ENCODE results near the gene ANKIB1. TPM values are rescaled to one million over a fixed set of nuclear protein-coding genes. Genes with fewer than 3 reads are reported as not detected.

Gene ANKIB1
- total RNA-seq, 2 experiments from 2014 or later, result 39.9 to 43.4 TPM

DNA sequence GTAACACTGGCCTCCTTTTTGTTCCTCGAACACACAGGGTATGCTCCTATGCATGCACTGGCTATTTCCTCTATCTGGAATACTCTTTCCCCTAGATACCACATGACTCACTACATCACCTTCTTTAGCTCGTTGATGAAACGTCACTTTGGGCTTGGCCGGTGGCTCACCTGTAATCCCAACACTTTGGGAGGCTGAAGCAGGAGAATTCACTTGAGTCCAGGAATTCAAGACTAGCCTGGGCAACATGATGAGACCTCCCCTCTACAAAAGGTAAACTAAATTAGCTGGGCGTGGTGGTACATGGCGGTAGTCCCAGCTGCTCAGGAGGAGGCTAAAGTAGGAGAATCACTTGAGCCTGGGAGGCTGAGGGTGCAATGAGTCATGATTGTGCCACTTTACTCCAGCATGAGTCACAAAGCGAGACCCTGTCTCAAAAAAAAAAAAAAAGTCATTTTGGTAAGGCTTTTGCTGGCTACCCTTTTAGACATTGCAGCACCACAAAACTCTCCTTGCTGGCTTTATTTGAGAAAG lies 14.5 kb downstream of the ANKIB1 start:
- POLR2A ChIA-PET, result no interaction called here
- CTCF ChIA-PET, result no interaction called here

- POLR2A ChIA-PET, result no interaction called here
- CTCF ChIA-PET, result no interaction called here
Measured at GRCh38 chr7:92266415-92267241, 20.9 kb downstream of the ANKIB1 start.

DNA sequence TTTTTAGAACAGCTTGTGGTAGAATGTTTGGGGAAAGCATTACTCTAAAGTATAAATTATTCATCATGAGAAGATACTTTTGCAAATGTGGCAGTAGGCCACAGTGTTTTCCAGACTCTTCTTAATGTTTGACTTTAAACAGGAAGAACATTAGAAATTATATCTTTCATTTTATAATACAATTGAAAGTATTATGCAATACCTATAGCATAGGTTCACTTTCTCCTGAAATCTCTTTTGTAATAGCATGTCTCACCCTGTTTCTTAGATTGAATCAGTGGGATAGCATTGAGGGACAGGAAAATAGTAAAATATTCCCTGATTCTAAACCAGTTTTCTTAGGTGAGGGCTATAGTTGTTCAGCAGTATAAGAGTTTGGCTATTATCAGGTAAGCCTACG lies 23.1 kb downstream of the ANKIB1 start:
- ChIA-PET CTCF (no interaction called here), POLR2A (no interaction called here)

GRCh38 chr7:92275327-92275726 lies 29.6 kb downstream of the ANKIB1 start:
- CTCF ChIA-PET, result no interaction called here
- POLR2A ChIA-PET, result no interaction called here

- ChIA-PET CTCF (no interaction called here), POLR2A (no interaction called here)
Measured at GRCh38 chr7:92276460-92276864, 30.7 kb downstream of the ANKIB1 start.

DNA sequence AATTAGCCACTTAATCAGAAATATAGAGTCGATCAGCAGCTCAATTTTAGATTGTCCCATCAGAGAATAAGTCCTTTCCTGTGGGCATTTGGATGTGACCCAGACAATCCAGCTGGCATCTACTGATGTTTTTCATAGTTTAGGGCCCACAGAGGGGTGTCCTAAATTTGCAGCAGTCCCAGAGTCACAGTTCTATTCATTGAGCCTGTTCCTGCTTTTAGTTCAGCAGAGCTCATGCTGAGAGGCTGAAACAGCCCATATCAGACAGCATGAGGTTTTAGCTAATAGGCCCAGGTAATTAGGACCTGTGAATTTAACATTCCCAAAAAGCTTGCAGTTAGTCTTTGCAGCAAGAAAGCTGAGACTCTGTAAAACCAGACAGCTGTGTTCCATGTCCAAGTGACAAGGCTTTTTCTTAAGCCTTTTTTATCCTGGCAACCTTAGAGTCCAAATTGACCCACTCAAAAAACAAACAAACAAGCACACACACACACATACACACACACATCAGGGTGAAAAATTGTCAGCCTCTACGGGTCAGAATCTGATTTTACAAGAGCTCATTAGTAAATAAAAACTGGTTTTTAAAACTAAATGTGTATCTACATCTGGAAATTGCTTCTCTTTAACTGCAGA lies 33.7 kb downstream of the ANKIB1 start:
- POLR2A ChIA-PET, result interaction anchor here (0.7 kb wide), 1 partner anchor 17 kb away, joined by 3 read pairs; no protein-coding TSS in a partner anchor
- CTCF ChIA-PET, result no interaction called here

DNA sequence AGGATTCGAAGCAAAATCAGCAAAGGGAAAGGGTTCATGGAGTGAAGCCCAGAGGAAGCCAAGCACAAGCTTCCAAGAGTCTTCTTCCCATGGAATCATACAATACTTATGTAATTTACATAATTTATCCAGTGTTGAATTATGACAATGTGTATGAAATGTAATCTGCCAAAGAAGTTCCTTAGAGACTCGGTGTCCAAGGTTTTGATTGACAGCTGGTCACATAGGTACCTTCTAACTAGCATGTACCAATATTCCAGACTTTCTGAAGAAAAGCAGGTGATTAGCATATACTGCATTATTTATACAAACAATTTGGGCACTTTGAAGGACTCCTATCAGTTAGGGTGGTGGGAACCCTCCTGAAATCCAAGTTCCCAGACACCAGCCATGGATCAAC lies 35.3 kb downstream of the ANKIB1 start:
- CTCF ChIA-PET, result interaction anchor here (0.7 kb wide), 1 partner anchor 180 kb away, joined by 3 read pairs; no protein-coding TSS in a partner anchor
- POLR2A ChIA-PET, result interaction anchor here (0.9 kb wide), 1 partner anchor 42 kb away, joined by 5 read pairs; no protein-coding TSS in a partner anchor

- ChIA-PET CTCF (no interaction called here), POLR2A (no interaction called here)
Measured at GRCh38 chr7:92282221-92282814, 36.5 kb downstream of the ANKIB1 start.

DNA sequence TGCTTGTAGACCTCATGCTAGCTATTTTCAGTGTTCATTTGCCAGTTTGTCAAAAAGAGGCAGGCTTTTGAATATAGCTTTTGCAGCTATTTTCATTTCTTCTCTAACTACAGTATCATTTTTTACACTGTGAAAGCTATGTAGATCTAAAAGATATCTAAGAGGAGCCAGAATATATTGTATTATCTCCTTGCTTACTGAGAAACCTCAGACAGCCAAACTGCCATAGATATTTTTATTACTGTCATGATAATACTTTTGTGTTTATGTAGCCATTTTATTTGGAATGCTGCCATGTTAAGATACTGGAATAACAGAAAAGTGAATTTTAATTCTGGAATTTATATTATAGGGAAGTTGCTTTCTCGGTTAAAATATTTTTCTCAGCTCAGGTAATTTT lies 37.2 kb downstream of the ANKIB1 start:
- CTCF ChIA-PET, result no interaction called here

DNA sequence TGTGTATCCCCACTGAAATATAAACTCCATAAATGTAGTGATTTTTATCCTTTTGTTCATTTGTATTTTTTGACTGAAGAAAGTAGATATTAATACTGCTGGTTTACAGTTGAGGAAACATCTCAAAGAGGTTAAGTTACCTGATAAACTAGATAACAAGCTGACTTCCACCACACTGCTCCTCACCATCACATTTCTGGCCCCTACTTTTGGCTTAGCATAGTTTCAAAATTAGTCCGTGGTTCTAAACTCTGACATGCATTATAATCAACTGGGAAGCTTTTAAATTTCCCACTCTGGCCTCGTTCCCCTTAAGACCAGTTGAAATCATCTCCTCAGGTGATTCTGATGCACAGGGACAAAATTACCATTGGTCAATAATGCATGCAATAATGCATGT lies 43.5 kb downstream of the ANKIB1 start:
- ChIA-PET CTCF (interaction anchor here (0.9 kb wide), 1 partner anchor 158 kb away, joined by 3 read pairs; no protein-coding TSS in a partner anchor), POLR2A (no interaction called here)

More for the DNA sequence above, 37.2 kb downstream of the ANKIB1 start:
- POLR2A ChIA-PET, result no interaction called here

DNA sequence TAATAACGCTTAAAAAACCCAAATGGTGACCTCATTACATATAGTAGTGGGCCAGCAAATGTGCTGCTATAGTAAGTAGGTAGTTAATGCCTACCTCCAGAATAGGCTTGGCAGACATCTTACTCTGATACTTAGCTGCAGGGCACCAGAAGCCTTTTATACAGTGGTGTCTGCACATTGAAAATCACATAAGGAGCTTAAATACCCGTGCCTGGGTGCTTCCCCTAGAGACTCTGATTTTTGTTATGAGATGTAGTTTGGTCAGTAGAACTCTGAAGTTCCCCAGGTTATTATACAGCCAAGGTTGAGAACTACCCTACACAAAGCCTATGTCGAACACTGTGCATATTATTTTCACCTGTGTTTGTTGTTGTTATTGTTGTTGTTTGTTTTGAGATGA lies 47.2 kb downstream of the ANKIB1 start:
- ChIA-PET CTCF (no interaction called here), POLR2A (no interaction called here)

DNA sequence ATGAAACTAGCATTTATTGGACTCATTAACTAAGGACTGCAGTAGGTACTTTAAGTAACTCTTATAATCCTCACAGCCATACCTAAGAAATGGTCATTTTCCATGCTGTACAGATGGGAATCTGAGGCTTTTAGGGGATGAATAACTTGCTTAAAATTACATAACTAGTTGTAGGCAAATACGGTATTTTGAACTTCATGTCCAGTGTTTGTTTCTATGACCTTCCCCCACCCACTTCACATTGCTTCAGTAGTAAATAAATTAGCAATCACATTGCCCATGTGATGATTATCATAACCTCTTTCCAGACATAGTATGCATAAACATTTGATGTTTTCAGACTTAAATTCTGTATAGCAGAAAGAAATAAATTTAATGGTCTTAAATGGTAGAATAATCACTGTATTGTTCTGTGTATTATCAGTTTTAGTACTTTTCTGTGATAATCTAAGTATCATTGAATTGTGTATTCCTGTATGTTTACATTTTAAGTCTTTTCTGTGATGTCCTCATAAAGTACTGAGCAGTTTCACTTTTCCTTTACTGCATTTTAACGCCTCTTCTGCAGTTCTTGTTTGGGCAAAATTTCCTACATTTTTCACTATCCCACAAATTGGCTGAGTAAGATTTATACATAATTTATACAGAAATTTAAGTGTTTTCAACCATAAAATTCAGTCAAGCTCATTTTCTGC lies 48.3 kb downstream of the ANKIB1 start:
- CTCF ChIA-PET, result no interaction called here
- POLR2A ChIA-PET, result no interaction called here

GRCh38 chr7:92295391-92295790 lies 49.6 kb downstream of the ANKIB1 start:
- POLR2A ChIA-PET, result interaction anchor here (0.8 kb wide), 1 partner anchor 12 kb away, joined by 3 read pairs; no protein-coding TSS in a partner anchor
- CTCF ChIA-PET, result no interaction called here

- ChIA-PET POLR2A (no interaction called here), CTCF (interaction anchor here (1.3 kb wide), 1 partner anchor 166 kb away, joined by 3 read pairs; no protein-coding TSS in a partner anchor)
Measured at GRCh38 chr7:92296235-92296634, 50.5 kb downstream of the ANKIB1 start.

- ChIA-PET POLR2A (interaction anchor here (0.6 kb wide), 1 partner anchor 18 kb away, joined by 3 read pairs; no protein-coding TSS in a partner anchor), CTCF (interaction anchor here (0.6 to 1.3 kb wide), 2 partner anchors 150 to 165 kb away, joined by 3 read pairs; no protein-coding TSS in a partner anchor)
Measured at GRCh38 chr7:92296880-92297445, 51.2 kb downstream of the ANKIB1 start.

GRCh38 chr7:92297736-92298135 lies 52.0 kb downstream of the ANKIB1 start:
- ChIA-PET CTCF (no interaction called here), POLR2A (no interaction called here)

DNA sequence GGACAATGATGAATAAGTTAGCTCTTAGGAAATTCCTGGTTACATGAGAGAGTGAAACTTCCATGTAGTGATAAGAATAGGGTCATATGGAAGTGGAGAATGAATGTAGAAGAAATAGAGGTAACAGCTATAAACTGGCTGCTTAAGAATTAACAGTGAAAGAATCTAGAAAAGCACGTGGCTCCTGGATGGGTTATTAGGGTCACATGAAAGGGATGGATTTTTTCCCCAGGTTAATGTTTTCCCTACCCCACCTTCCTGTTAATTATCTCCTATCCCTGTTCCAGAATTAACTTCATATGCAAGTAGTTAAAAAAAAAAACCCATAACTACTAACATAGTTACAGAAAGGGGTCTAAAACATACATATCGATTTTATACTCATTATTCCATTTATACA lies 58.0 kb downstream of the ANKIB1 start:
- ChIA-PET CTCF (no interaction called here), POLR2A (no interaction called here)

- ChIA-PET CTCF (no interaction called here), POLR2A (no interaction called here)
Measured at GRCh38 chr7:92304406-92304893, 58.7 kb downstream of the ANKIB1 start.

GRCh38 chr7:92306153-92306552 lies 60.4 kb downstream of the ANKIB1 start:
- ChIA-PET CTCF (no interaction called here), POLR2A (no interaction called here)

Measured in activated CD8-positive, alpha-beta memory T cell treated with anti-CD3 and anti-CD28 coated beads for 36 hours (primary cell).